GM12801 (cell line): Measurements from ENCODE around the gene THSD7A.

Source experiments
- TF ChIP-seq, protein P1 (sequence below): IDR thresholded peaks from one replicate; pipeline ENCODE4 v1.5.1; 2011; ENCODE audit warnings: control low read depth; ENCODE audit not compliant: insufficient read length; ENCODE audit errors: extremely low read depth

Gene THSD7A

GRCh38 chr7:11539853-11540252 lies 292.1 kb downstream of the THSD7A start:
- TF ChIP-seq, protein P1, sequence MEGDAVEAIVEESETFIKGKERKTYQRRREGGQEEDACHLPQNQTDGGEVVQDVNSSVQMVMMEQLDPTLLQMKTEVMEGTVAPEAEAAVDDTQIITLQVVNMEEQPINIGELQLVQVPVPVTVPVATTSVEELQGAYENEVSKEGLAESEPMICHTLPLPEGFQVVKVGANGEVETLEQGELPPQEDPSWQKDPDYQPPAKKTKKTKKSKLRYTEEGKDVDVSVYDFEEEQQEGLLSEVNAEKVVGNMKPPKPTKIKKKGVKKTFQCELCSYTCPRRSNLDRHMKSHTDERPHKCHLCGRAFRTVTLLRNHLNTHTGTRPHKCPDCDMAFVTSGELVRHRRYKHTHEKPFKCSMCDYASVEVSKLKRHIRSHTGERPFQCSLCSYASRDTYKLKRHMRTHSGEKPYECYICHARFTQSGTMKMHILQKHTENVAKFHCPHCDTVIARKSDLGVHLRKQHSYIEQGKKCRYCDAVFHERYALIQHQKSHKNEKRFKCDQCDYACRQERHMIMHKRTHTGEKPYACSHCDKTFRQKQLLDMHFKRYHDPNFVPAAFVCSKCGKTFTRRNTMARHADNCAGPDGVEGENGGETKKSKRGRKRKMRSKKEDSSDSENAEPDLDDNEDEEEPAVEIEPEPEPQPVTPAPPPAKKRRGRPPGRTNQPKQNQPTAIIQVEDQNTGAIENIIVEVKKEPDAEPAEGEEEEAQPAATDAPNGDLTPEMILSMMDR: no peak

DNA sequence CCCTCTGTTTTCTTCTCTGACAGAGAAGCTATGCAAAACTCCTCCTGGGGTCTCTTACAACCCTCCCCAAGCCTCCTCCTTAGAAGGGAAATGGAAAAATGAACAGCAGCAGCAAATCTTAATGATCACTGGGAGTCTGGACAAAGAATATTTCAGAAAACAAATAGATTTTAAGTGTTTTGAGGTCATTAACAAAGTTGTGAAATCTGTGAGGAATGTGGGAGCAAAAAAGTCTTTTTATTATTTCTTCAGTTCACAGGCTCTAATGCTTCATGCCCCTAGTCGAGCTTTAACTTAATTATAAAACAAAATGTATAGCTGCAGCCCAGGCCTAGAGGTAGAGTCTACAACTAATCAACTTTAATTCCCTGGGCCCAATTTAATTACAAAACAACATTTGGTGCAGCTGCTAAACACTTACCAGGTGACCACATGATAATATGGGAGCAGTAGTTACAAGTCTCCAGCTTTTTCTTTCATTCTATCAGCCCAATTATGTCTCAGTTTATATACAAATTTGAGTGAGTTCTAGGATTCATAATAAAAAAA lies 293.2 kb downstream of the THSD7A start:
- TF ChIP-seq, protein P1: no peak

- TF ChIP-seq, protein P1: no peak
Measured at GRCh38 chr7:11533229-11533820, 298.7 kb downstream of the THSD7A start.

- TF ChIP-seq, protein P1: no peak
Measured at GRCh38 chr7:11529382-11529781, 302.6 kb downstream of the THSD7A start.

GRCh38 chr7:11527707-11528106 lies 304.3 kb downstream of the THSD7A start:
- TF ChIP-seq, protein P1: no peak

- TF ChIP-seq, protein P1: no peak
Measured at GRCh38 chr7:11524476-11525397, 307.3 kb downstream of the THSD7A start.

DNA sequence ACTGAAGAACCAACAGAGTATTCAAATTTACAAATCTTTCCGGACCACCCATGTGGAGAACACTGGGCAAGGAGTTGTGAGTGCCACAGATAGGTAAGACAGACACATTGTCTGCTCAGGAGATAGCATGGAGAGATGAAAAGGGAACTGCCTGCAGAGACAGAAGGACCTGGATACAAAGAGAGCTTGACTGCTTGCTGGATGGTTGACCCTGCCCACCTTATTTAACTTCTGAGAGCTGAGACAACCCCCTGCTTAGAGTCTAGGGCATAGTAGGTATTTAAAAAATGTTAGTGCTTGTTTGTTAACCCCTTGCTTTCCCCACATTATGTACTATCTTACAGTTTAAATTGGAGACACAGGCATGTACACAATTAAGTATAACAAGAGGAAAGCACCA lies 314.1 kb downstream of the THSD7A start:
- TF ChIP-seq, protein P1: no peak
